ENCODE measurements around the gene PAOX.

- no peak for TF ChIP-seq POLR2AphosphoS5 (IDR thresholded peaks at IDR 0.05; ENCODE audit: insufficient read depth in 1 of 2, low read depth in 1 of 2)
- TF ChIP-seq, protein P1, sequence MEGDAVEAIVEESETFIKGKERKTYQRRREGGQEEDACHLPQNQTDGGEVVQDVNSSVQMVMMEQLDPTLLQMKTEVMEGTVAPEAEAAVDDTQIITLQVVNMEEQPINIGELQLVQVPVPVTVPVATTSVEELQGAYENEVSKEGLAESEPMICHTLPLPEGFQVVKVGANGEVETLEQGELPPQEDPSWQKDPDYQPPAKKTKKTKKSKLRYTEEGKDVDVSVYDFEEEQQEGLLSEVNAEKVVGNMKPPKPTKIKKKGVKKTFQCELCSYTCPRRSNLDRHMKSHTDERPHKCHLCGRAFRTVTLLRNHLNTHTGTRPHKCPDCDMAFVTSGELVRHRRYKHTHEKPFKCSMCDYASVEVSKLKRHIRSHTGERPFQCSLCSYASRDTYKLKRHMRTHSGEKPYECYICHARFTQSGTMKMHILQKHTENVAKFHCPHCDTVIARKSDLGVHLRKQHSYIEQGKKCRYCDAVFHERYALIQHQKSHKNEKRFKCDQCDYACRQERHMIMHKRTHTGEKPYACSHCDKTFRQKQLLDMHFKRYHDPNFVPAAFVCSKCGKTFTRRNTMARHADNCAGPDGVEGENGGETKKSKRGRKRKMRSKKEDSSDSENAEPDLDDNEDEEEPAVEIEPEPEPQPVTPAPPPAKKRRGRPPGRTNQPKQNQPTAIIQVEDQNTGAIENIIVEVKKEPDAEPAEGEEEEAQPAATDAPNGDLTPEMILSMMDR (IDR thresholded peaks at IDR 0.05): no peak
- no peak for TF ChIP-seq POLR2A (IDR thresholded peaks at IDR 0.05)
Observed at GRCh38 chr10:133335246-133336117, 43.6 kb upstream of the PAOX start.
